ENCODE data around the gene PSMD2. TPM values are rescaled to one million over a fixed set of nuclear protein-coding genes. Genes with fewer than 3 reads are reported as not detected.

The PSMD2 gene
- polyA plus RNA-seq, 1 donor from 2014 or later: 319 TPM

DNA sequence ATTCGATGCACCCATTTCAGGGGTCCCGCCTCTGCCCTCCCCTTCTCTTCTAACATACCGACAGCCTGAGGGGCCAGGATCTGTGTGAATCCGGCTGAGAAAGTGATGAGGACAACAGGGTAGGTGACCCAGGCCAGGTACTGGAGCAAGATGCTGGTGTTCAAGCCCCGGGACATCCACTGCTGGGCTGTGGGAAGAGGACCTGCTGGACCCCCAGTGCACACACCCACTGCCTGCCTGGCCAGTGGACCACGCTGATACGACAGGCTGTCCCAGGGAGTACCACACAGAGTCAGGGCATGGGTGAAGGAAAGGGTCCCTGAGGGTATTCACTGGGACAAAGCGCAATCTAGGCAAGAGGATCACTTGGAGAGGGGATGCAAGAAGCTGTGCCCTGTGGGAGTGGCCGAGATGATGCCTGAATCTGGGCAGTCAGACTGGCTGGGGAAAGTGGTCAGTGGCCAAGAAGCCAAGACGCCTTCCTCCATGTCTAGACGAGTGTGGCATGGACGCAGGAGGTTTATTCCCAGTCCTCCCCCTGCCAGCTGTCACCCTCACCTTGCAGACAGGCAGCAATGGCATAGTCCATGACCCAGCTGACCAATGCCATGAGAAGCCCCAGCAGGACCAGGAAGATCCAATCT, 59.2 kb downstream of the PSMD2 start:
- Histone ChIP-seq H3K79me2 (replicated peaks; ENCODE audit: insufficient read depth, low read length) (peaks cover 8% of the 10 kb centered on the region), H3K27ac (ENCODE audit: low read length) (no peak overlapping the region), H3K27me3 (ENCODE audit: insufficient read depth, low read depth, low read length) (no peaks in the 10 kb centered on the region), H2AFZ (ENCODE audit: low read depth, low read length) (no peak overlapping the region), H3F3A (ENCODE audit: insufficient read depth, low read length, poor library complexity, severe bottlenecking) (no peaks in the 10 kb centered on the region), H3K4me3 (ENCODE audit: low read length) (no peak overlapping the region), H4K20me1 (ENCODE audit: insufficient read depth) (no peaks in the 10 kb centered on the region), H3K36me3 (ENCODE audit: insufficient read depth, low read length) (no peaks in the 10 kb centered on the region), H3K9me3 (ENCODE audit: low read length) (no peaks in the 10 kb centered on the region), H3K9me2 (ENCODE audit: insufficient read depth, low read length) (no peaks in the 10 kb centered on the region), H3K9ac (ENCODE audit: low read length) (no peak overlapping the region), H3K4me2 (ENCODE audit: low read length) (no peak overlapping the region)
- TF ChIP-seq EP300 (conservative IDR thresholded peaks at IDR 0.05; ENCODE audit: poor library complexity, severe bottlenecking): no peak
- TF ChIP-seq EZH2 (IDR thresholded peaks at IDR 0.05; ENCODE audit: borderline replicate concordance, insufficient read depth, low read length, poor library complexity, severe bottlenecking): no peak
- no peak for TF ChIP-seq RAD21 (conservative IDR thresholded peaks at IDR 0.05)
- TF ChIP-seq POLR2AphosphoS5 (IDR thresholded peaks at IDR 0.05): no peak
- TF ChIP-seq TAF1 (IDR thresholded peaks at IDR 0.05; ENCODE audit: low read depth): no peak
- TF ChIP-seq REST (IDR thresholded peaks at IDR 0.05; ENCODE audit: borderline replicate concordance): no peak
- no peak for TF ChIP-seq MXI1 (conservative IDR thresholded peaks at IDR 0.05; ENCODE audit: poor library complexity, severe bottlenecking)
- no peak for TF ChIP-seq SMC3 (conservative IDR thresholded peaks at IDR 0.05; ENCODE audit: poor library complexity)
- TF ChIP-seq, protein P1, sequence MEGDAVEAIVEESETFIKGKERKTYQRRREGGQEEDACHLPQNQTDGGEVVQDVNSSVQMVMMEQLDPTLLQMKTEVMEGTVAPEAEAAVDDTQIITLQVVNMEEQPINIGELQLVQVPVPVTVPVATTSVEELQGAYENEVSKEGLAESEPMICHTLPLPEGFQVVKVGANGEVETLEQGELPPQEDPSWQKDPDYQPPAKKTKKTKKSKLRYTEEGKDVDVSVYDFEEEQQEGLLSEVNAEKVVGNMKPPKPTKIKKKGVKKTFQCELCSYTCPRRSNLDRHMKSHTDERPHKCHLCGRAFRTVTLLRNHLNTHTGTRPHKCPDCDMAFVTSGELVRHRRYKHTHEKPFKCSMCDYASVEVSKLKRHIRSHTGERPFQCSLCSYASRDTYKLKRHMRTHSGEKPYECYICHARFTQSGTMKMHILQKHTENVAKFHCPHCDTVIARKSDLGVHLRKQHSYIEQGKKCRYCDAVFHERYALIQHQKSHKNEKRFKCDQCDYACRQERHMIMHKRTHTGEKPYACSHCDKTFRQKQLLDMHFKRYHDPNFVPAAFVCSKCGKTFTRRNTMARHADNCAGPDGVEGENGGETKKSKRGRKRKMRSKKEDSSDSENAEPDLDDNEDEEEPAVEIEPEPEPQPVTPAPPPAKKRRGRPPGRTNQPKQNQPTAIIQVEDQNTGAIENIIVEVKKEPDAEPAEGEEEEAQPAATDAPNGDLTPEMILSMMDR (IDR thresholded peaks at IDR 0.05; ENCODE audit: poor library complexity, severe bottlenecking): no peak

Small RNAs within 50 kb of the gene (small RNA-seq; reads per million reads assigned to genes)
- 357 to 863 (median 423) reads per million in 3 experiments for gene SNORD66

Other genes starting within 250 kb of the PSMD2 start
- gene HTR3C, start 246.2 kb upstream of the PSMD2 start, polyA plus RNA-seq: not detected in 2 replicates
- not detected in 2 replicates for gene HTR3E, start 202.2 kb upstream of the PSMD2 start, polyA plus RNA-seq
- 109 and 112 TPM in 2 replicates for gene EIF2B5, start 163.9 kb upstream of the PSMD2 start, polyA plus RNA-seq
- gene DVL3, start 143.9 kb upstream of the PSMD2 start, polyA plus RNA-seq: 78.9 and 95.1 TPM in 2 replicates
- 551 and 561 TPM in 2 replicates for gene AP2M1, start 124.4 kb upstream of the PSMD2 start, polyA plus RNA-seq
- 40.3 and 52.6 TPM in 2 replicates for gene ABCF3, start 113.0 kb upstream of the PSMD2 start, polyA plus RNA-seq
- gene VWA5B2, start 69.7 kb upstream of the PSMD2 start, polyA plus RNA-seq: 0.33 and 0.34 TPM in 2 replicates
- 10.8 and 13.5 TPM in 2 replicates for gene ALG3, start 50.3 kb upstream of the PSMD2 start, polyA plus RNA-seq
- 1.6 and 1.8 TPM in 2 replicates for gene EEF1AKMT4, start 49.6 kb upstream of the PSMD2 start, polyA plus RNA-seq
- gene CAMK2N2, start 37.7 kb upstream of the PSMD2 start, polyA plus RNA-seq: 2.8 and 5.7 TPM in 2 replicates
- gene ECE2, start 23.2 kb upstream of the PSMD2 start, polyA plus RNA-seq: 0.22 and 0.42 TPM in 2 replicates
- gene EIF4G1, start 15.4 kb downstream of the PSMD2 start, polyA plus RNA-seq: 66.9 and 80.0 TPM in 2 replicates
- gene FAM131A, start 38.4 kb downstream of the PSMD2 start, polyA plus RNA-seq: 141 and 154 TPM in 2 replicates
- gene CLCN2, start 62.4 kb downstream of the PSMD2 start, polyA plus RNA-seq: 13.4 and 14.0 TPM in 2 replicates
- 155 and 185 TPM in 2 replicates for gene POLR2H, start 62.5 kb downstream of the PSMD2 start, polyA plus RNA-seq
- 0.18 and 0.59 TPM in 2 replicates for gene THPO, start 79.0 kb downstream of the PSMD2 start, polyA plus RNA-seq
- 2.9 and 4.8 TPM in 2 replicates for gene CHRD, start 80.8 kb downstream of the PSMD2 start, polyA plus RNA-seq

Data from neural cell (in vitro differentiated cells).